PC-9 (cell line): Measurements from ENCODE around the gene ZNF839.
"Not testable (repeated sequence)": the region's sequence is repeated elsewhere in the genome, so short reads cannot be mapped to it uniquely, and the experiment has no call there.

ENCODE experiments used
- EZH2 ChIP-seq: fragments of 200-600 bp; sonication (generic); IDR thresholded peaks from 2 replicates; pipeline ENCODE4 v1.8.0; 2017; ENCODE audit warnings: antibody characterized with exemption, low read depth
- TF ChIP-seq, protein P1 (sequence below): fragments of 200-600 bp; sonication (generic); conservative IDR thresholded peaks from 2 replicates; pipeline ENCODE4 v1.6.1; 2017; ENCODE audit warnings: mixed run types, antibody characterized with exemption, mild to moderate bottlenecking, moderate library complexity

DNA sequence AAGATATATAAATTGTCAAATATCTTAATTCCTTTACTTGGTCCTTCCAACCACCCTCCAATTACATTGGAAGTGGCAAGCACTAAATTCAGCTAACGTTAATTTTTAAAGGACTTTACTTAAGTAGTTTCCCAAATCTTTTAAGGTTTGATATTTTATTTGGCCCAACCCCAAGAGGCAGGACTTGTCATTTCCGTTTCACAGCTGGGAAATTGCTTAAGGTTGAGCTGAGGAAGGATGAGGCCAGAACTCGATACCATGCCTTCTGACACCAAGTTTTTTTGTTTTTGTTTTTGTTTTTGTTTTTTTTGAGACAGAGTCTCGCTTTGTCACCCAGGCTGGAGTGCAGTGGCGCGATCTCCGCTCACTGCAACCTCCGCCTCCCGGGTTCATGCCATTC is 32.0 kb downstream of the ZNF839 start:
- TF ChIP-seq, protein P1, sequence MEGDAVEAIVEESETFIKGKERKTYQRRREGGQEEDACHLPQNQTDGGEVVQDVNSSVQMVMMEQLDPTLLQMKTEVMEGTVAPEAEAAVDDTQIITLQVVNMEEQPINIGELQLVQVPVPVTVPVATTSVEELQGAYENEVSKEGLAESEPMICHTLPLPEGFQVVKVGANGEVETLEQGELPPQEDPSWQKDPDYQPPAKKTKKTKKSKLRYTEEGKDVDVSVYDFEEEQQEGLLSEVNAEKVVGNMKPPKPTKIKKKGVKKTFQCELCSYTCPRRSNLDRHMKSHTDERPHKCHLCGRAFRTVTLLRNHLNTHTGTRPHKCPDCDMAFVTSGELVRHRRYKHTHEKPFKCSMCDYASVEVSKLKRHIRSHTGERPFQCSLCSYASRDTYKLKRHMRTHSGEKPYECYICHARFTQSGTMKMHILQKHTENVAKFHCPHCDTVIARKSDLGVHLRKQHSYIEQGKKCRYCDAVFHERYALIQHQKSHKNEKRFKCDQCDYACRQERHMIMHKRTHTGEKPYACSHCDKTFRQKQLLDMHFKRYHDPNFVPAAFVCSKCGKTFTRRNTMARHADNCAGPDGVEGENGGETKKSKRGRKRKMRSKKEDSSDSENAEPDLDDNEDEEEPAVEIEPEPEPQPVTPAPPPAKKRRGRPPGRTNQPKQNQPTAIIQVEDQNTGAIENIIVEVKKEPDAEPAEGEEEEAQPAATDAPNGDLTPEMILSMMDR: not testable (repeated sequence)
- not testable (repeated sequence) for TF ChIP-seq EZH2
